ENCODE data around the gene VAMP7.
"Not testable (repeated sequence)": the region's sequence is repeated elsewhere in the genome, so short reads cannot be mapped to it uniquely, and the experiment has no call there.

Gene VAMP7

DNA sequence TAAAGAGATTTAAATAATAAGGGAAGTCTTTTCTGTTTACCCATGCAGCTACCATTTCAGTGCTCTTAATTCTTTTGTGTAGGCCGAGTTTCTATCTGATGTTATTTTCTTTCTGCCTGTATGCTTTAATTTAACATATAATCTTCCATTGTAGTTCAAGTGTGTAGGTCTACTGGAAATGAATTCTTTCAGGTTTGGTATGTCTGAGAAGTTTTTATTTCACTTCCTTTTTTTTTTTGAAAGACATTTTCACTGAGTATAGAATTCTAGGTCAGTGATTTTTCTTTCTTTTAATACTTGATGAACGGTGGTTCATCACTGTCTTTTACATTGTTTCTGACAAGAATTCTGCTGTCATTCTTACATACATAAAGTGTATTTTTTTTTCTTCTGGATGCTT, 42.1 kb downstream of the VAMP7 start:
- no peak for DNase-seq

DNA sequence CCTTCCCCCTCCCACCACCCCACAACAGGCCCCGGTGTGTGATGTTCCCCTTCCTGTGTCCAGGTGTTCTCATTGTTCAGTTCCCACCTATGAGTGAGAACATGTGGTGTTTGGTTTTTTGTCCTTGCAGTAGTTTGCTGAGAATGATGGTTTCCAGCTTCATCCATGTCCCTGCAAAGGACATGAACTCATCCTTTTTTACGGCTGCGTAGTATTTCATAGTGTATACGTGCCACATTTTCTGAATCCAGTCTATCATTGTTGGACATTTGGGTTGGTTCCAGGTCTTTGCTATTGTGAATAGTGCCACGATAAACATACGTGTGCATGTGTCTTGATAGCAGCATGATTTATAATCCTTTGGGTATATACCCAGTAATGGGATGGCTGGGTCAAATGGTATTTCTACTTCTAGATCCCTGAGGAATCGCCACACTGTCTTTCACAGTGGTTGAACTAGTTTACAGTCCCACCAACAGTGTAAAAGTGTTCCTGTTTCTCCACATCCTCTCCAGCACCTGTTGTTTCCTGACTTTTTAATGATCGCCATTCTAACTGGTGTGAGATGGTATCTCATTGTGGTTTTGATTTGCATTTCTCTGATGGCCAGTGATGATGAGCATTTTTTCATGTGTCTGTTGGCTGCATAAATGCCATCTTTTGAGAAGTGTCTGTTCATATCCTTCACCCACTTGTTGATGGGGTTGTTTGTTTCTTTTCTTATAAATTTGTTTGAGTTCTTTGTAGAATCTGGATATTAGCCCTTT, 49.9 kb downstream of the VAMP7 start:
- not testable (repeated sequence) for DNase-seq

DNA sequence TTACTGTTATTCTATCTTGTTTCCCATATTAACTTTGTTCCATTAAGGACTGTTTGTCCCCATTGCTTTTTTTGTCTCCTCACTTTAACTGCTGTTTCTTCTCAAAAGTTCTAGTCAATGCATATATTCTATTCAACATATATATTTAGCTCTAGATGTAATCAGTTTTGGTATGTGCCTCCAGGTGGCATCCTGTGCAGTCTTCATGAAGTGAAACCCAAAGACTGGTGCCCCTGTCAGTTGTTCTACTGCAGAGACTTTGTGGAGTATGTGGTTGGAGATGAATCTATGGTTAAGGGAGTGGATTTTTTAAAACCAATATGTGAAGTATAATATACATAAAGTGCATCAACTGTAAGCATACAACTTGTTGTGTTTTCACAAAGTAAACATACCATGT, 57.0 kb downstream of the VAMP7 start:
- no peak for DNase-seq

GRCh38 chrX:155949098-155949497, 68.0 kb downstream of the VAMP7 start:
- no peak for DNase-seq

DNA sequence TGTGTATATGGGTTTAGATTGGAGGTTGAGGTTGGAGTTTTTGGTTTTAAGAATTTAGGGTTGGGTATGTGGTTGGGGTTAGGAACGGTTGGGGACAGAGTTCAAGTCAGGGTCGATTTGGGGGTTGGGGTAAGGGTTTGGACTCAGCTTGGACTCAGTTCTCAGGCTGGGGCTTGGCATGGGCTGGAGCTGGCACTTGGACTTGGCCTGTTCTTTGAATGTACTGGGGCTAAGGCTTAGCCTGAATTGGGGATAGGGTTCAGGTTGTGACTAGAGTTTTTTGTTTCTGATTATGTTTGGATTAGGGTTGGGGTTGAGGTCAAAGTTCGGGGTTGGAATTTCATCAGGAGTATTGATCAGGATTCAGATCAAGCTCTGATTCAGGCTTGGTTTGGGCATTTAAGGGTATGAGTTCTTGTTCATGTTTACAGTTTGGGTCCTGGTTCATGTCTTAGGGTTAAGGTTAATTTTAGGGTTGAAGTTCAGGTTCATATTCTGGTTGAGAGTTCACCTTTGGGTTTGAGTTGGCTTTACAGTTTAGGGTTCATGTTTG, 70.2 kb downstream of the VAMP7 start:
- DNase-seq, result no peak

DNA sequence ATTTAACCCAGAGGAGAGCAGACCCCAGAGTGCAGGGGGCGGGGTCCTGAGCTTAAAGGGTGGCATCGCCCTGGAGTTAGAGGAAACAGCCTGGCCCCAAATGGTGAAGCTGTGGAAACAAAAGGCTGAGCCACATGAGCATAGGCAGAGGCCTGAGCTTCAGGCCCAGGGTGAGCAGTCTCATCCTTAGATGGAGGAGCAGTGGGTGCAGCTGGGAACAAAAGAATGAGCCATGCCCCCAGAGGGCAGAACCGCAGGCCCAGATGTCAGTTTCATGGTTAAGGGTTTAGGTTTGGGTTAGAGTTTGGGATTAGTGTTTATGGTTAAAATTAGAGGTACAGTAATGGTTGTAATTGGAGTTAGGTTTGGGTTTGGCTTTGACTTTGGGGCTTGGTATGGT, 71.9 kb downstream of the VAMP7 start:
- DNase-seq, result no peak

DNA sequence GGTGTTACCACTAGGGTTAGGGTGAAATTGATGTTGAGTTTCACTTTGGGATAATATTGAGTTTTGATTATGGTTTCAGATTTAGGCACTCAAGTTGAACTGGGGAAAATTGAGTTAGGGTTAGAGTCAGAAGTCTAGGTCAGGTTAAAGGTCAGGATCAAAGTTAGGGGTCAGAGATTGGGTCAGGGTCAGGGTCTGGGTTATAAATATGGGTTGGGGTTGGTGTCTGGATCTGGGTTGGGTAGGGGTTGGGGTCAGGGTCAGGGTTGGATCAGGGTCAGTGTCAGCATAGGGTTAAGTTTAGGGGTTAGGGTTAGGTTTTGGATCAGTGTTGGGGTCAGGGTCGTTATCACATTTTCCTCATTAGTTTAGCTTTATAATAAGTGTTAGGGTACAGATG, 73.6 kb downstream of the VAMP7 start:
- DNase-seq, result no peak

- DNase-seq, result no peak
Measured at GRCh38 chrX:155956099-155956498, 75.0 kb downstream of the VAMP7 start.

GRCh38 chrX:155956649-155957048, 75.5 kb downstream of the VAMP7 start:
- no peak for DNase-seq

DNA sequence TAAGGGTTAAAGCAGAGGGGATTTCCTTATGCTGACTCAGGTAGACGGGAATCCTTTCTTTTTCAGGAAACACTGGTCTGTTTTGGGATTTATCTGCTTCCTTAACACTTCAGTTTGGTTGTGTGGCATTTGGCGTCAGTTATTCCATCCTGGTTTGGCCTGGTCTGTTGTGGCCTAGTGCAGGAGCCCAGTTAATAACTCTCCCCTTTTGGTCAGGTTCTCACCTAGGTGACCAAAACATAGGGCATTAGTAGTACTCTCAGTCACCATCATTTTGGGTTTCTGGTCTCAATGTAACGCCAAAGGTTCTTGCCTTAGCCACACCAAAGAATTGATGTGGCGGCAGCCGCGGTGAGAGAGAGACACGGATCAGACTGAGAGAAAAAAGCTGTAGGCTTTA, 76.7 kb downstream of the VAMP7 start:
- DNase-seq, result no peak

DNA sequence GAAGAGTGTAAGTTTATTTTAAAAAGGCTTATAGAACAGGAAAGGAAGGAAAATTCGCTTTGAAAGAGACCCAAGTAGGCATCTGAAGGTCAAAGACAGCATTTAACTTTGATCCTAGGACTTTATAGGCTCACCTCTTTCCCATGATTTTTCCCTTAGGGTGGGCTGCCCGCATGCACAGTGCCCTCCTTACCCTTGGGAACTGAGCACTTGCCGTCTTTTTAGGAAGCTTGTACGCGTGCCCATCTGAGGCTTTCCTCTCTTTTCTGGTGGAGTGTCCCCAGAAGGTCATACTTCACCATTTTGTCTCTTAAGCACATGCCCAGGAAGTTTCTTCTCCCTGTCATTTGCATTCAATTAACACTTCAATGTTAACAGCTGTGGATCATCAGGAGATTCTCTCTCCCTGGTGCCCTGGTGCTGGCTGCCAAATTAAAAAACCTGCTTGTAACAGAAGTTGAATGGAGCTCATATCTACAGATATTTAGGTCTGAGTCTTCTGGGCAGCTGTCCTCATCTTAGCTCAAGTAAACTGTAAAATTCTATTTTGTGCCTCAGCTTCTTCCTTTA, 78.0 kb downstream of the VAMP7 start:
- DNase-seq, result no peak

DNA sequence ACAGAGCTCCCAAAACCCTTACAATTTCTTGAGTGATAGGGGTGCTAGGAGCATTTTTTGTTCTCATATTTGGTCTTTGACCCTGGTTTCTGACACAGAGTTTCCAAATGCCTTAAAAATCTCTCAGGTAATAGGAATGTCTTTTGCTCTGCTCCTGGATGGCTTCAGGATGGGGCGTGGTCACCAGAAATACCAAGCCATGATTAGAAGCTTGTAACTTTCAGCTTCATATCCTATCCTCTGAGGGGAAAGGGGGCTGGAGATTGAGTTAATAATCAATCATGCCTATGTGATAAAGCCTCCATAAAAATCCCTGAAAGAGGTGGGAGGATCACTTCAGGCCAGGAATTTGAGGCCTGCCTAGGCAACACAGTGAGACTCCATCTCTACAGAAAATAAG, 81.8 kb downstream of the VAMP7 start:
- DNase-seq, result no peak

GRCh38 chrX:155966876-155967275, 85.7 kb downstream of the VAMP7 start:
- DNase-seq, result peak; percentile 29

DNA sequence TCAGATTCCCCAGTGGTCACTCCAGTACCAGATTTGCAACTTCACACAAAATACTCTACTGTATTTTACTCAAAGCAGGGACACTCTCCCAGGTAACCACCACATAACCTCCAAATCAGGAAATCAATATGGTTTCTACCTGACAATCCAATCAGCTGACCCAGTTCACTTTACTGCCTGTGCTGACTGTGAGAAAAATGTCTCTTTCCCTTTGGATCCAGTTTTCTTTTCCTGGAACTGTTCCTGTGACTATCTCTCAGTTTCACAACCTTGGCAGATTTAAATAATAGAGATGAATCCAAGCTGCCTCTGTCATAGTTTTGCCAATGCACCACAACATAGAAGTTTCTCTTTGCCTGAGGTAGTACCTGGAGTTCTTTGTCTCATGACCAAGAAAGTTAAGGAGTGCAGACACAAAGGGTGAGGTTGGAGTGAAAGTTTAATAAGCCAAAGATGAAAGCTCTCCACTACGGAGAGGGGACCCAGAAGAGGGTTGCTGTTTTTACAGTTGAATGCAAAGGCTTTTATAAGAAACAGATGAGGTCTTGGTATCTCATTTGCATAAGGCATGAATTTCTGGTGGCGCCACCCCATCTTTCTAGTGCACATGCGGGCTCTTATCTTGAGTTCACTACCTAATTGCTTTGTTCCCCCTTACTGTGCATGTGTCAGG, 86.6 kb downstream of the VAMP7 start:
- no peak for DNase-seq

DNA sequence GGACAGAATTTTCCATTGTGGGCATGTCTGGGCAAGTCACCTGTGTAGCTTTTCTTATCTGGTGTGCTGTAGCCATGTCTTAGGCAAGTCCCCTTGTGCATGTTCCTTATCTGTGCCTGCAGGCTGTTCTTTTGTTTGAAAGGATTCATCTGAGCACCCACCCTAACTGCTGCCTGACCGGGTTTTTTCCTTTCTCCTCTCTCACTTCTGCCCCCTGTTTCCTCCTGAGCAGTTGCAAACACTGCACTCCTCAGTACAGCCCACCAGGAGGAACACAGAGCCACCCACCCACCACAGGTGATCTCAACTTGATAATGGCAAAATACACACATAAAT, 87.1 kb downstream of the VAMP7 start:
- no peak for DNase-seq

DNA sequence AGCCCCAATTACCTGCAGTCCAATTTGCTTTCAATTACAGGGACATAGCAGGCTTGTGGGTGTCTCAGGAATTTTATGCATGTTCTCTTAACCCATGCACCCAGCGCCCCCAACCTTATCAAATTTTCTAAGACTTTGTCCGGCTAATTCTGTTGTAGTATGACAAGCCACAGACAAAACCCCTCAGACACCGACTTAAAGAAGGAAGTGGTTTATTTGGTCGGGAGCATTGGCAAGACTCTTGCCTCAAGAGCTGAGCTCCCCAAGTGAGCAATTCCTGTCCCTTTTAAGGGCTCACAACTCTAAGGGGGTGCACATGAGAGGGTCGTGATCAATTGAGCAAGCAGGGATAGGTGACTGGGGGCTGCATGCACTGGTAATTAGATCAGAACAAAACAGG, 87.6 kb downstream of the VAMP7 start:
- DNase-seq, result no peak

GRCh38 chrX:155971658-155972057, 90.5 kb downstream of the VAMP7 start:
- not testable (repeated sequence) for DNase-seq

- DNase-seq, result not testable (repeated sequence)
Measured at GRCh38 chrX:155972241-155972640, 91.1 kb downstream of the VAMP7 start.

DNA sequence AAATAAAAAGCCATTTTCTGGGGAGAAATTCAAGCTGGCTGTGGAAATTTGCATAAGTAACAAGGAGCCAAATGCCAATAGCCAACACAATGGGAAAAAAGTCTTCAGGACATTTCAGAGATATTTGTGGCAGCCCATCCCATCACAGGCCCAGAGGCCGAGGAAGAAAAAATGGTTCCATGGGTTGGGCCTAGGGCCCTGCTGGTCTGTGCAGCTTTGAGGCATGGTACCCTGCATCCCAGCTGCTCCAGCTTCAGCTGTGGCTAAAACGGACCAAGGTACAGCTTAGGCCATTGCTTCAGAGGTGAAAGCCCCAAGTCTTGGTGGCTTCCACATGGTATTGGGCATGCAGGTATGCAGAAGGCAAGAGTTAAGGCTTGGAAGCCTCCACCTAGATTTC, 102.2 kb downstream of the VAMP7 start:
- DNase-seq, result no peak

DNA sequence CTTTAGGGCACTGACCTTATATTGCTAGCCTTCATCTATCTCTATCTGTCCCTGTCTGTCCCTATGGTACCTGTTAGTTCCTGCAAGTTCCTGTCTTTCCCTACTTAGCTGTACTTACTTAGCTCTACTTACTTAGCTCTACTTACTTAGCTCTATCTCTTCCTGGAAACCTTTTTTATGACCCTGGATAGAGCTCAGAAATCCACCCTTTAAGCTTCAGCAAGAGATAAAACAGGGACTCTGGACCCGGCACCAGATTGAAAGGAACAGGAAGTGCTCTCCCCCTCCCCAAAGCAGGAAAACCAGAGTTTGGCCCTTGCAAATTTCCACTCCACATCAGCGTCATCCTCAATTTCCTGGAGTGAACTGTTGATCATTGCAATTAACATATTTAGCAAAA, 104.1 kb downstream of the VAMP7 start:
- no peak for DNase-seq

GRCh38 chrX:155986995-155987394, 105.8 kb downstream of the VAMP7 start:
- not testable (repeated sequence) for DNase-seq

DNA sequence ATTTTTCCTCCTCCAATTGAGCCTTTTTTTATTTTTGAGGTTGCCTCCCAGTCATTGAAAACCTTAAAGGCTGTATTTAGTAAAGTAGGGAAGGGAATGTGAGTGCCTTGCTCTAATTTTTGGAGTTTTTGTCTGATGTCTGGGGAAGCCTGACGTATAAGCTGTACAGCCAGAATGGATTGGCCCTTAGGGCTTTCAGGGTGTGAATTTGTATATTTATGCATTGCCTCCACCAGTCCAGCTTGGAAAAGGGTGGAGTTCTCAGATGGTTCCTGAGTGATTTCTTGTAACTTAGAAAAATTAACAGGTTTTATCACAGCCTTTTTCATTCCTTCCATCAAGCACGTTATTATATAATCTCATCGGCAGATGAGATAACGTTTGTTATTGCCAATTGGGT, 107.7 kb downstream of the VAMP7 start:
- DNase-seq, result no peak
